ENCODE data around the gene ZEB1.
"Not testable (repeated sequence)": the region's sequence is repeated elsewhere in the genome, so short reads cannot be mapped to it uniquely, and the experiment has no call there.

ZEB1 gene

GRCh38 chr10:31422634-31423033 is 103.6 kb downstream of the ZEB1 start:
- DNase-seq (ENCODE audit: low spot score), result no peak

GRCh38 chr10:31424473-31424872 is 105.5 kb downstream of the ZEB1 start:
- DNase-seq (ENCODE audit: low spot score), result no peak

- no peak for DNase-seq (ENCODE audit: low spot score)
Observed at GRCh38 chr10:31426401-31426800, 107.4 kb downstream of the ZEB1 start.

- not testable (repeated sequence) for DNase-seq (ENCODE audit: low spot score)
Observed at GRCh38 chr10:31427334-31427733, 108.3 kb downstream of the ZEB1 start.

GRCh38 chr10:31428499-31428898 is 109.5 kb downstream of the ZEB1 start:
- DNase-seq (ENCODE audit: low spot score), result not testable (repeated sequence)

- no peak for DNase-seq (ENCODE audit: low spot score)
Observed at GRCh38 chr10:31431021-31431420, 112.0 kb downstream of the ZEB1 start.

GRCh38 chr10:31437959-31438358 is 118.9 kb downstream of the ZEB1 start:
- DNase-seq (ENCODE audit: low spot score), result no peak

GRCh38 chr10:31451766-31452165 is 132.8 kb downstream of the ZEB1 start:
- DNase-seq (ENCODE audit: low spot score), result no peak

- DNase-seq (ENCODE audit: low spot score), result no peak
Observed at GRCh38 chr10:31456468-31456867, 137.5 kb downstream of the ZEB1 start.

- no peak for DNase-seq (ENCODE audit: low spot score)
Observed at GRCh38 chr10:31457858-31458257, 138.8 kb downstream of the ZEB1 start.

GRCh38 chr10:31458974-31459373 is 140.0 kb downstream of the ZEB1 start:
- no peak for DNase-seq (ENCODE audit: low spot score)

- no peak for DNase-seq (ENCODE audit: low spot score)
Observed at GRCh38 chr10:31460242-31460641, 141.2 kb downstream of the ZEB1 start.

- DNase-seq (ENCODE audit: low spot score), result no peak
Observed at GRCh38 chr10:31464552-31464951, 145.5 kb downstream of the ZEB1 start.

- DNase-seq (ENCODE audit: low spot score), result no peak
Observed at GRCh38 chr10:31466313-31466712, 147.3 kb downstream of the ZEB1 start.

GRCh38 chr10:31467791-31468535 is 148.9 kb downstream of the ZEB1 start:
- peak; percentile 1 for DNase-seq (ENCODE audit: low spot score)

GRCh38 chr10:31468536-31468859 is 149.5 kb downstream of the ZEB1 start:
- DNase-seq (ENCODE audit: low spot score), result no peak

GRCh38 chr10:31475519-31475918 is 156.5 kb downstream of the ZEB1 start:
- no peak for DNase-seq (ENCODE audit: low spot score)

- no peak for DNase-seq (ENCODE audit: low spot score)
Observed at GRCh38 chr10:31476088-31476487, 157.1 kb downstream of the ZEB1 start.

GRCh38 chr10:31477584-31477983 is 158.6 kb downstream of the ZEB1 start:
- no peak for DNase-seq (ENCODE audit: low spot score)

- DNase-seq (ENCODE audit: low spot score), result no peak
Observed at GRCh38 chr10:31479752-31480151, 160.7 kb downstream of the ZEB1 start.

- DNase-seq (ENCODE audit: low spot score), result no peak
Observed at GRCh38 chr10:31483546-31483945, 164.5 kb downstream of the ZEB1 start.

GRCh38 chr10:31484431-31485135 is 165.6 kb downstream of the ZEB1 start:
- no peak for DNase-seq (ENCODE audit: low spot score)

GRCh38 chr10:31490858-31491504 is 172.0 kb downstream of the ZEB1 start:
- DNase-seq (ENCODE audit: low spot score), result peak; percentile 10
